GM23338 (cell line): ENCODE data around the gene FRMPD1. TPM values are rescaled to one million over a fixed set of nuclear protein-coding genes. Genes with fewer than 3 reads are reported as not detected.

ENCODE experiments used
- ATAC-seq: fragments of 200-7000 bp; cut with Tn5 transposase; 3 replicates; pipeline ENCODE4 v1.9.1; 2020
- DNase-seq: peaks from one replicate; pipeline ENCODE4 v3.0.0-alpha.2; 2015; ENCODE audit warnings: low spot score
- H2AFZ ChIP-seq: fragments of 200-600 bp; sonication (generic); 2 replicates; pipeline ENCODE4 v1.8.0; 2016; ENCODE audit warnings: antibody characterized with exemption, mild to moderate bottlenecking, moderate library complexity
- H3F3A ChIP-seq: fragments of 200-600 bp; sonication (generic); replicated peaks from 2 replicates; pipeline ENCODE4 v1.8.0; 2017; ENCODE audit warnings: antibody characterized with exemption, mixed run types, low read depth
- H3K27ac ChIP-seq: fragments of 200-600 bp; sonication (generic); 2 replicates; pipeline ENCODE4 v1.6.1; 2016; ENCODE audit warnings: low read depth
- H3K27me3 ChIP-seq: fragments of 200-600 bp; sonication (generic); 2 replicates; pipeline ENCODE4 v1.8.0; 2016; ENCODE audit warnings: mild to moderate bottlenecking, mixed run types, moderate library complexity; ENCODE audit not compliant: insufficient read depth
- H3K36me3 ChIP-seq: fragments of 200-600 bp; sonication (generic); 2 replicates; pipeline ENCODE4 v1.8.0; 2016; ENCODE audit warnings: mild to moderate bottlenecking; ENCODE audit not compliant: insufficient read depth
- H3K4me1 ChIP-seq: fragments of 200-600 bp; sonication (generic); 2 replicates; pipeline ENCODE4 v1.8.0; 2016; ENCODE audit warnings: mild to moderate bottlenecking, moderate library complexity; ENCODE audit not compliant: insufficient read depth
- H3K4me2 ChIP-seq: fragments of 200-600 bp; sonication (generic); 2 replicates; pipeline ENCODE4 v1.7.1; 2017; ENCODE audit warnings: mixed run types
- H3K4me3 ChIP-seq: fragments of 200-600 bp; sonication (generic); 2 replicates; pipeline ENCODE4 v1.6.1; 2016; ENCODE audit warnings: mixed run types
- H3K79me2 ChIP-seq: fragments of 200-600 bp; sonication (generic); replicated peaks from 2 replicates; pipeline ENCODE4 v1.8.0; 2017; ENCODE audit warnings: mild to moderate bottlenecking; ENCODE audit not compliant: insufficient read depth
- H3K9me2 ChIP-seq: fragments of 200-600 bp; sonication (generic); 2 replicates; pipeline ENCODE4 v1.8.0; 2017; ENCODE audit not compliant: insufficient read depth
- H4K20me1 ChIP-seq: fragments of 200-600 bp; sonication (generic); replicated peaks from 2 replicates; pipeline ENCODE4 v1.8.0; 2017; ENCODE audit warnings: mild to moderate bottlenecking; ENCODE audit not compliant: insufficient read depth
- H3K27ac Mint-ChIP-seq: 2 replicates; pipeline ENCODE4 v1.8.0; 2020; ENCODE audit warnings: inconsistent platforms, mild to moderate bottlenecking, moderate library complexity, mixed read lengths
- H3K27me3 Mint-ChIP-seq: 3 replicates; pipeline ENCODE4 v1.8.0; 2022; ENCODE audit warnings: low read depth, mild to moderate bottlenecking, moderate library complexity, mixed read lengths, inconsistent platforms; ENCODE audit not compliant: insufficient read depth, poor library complexity
- H3K36me3 Mint-ChIP-seq: 3 replicates; pipeline ENCODE4 v1.8.0; 2021; ENCODE audit warnings: low read depth, mild to moderate bottlenecking, inconsistent platforms, moderate library complexity, mixed read lengths
- H3K4me1 Mint-ChIP-seq: 3 replicates; pipeline ENCODE4 v1.8.0; 2020; ENCODE audit warnings: mild to moderate bottlenecking, inconsistent platforms, mixed read lengths
- H3K4me3 Mint-ChIP-seq: 3 replicates; pipeline ENCODE4 v1.8.0; 2021; ENCODE audit warnings: moderate library complexity, mild to moderate bottlenecking, inconsistent platforms, mixed read lengths
- H3K9me3 Mint-ChIP-seq: 3 replicates; pipeline ENCODE4 v1.8.0; 2020; ENCODE audit warnings: moderate library complexity, mild to moderate bottlenecking, inconsistent platforms, mixed read lengths
- EZH2phosphoT487 ChIP-seq: fragments of 200-600 bp; sonication (generic); IDR thresholded peaks from one replicate; pipeline ENCODE4 v1.8.1; 2018; ENCODE audit warnings: antibody characterized with exemption; ENCODE audit not compliant: unreplicated experiment
- NANOG ChIP-seq: IDR thresholded peaks from 2 replicates; pipeline ENCODE4 v1.6.1; 2016; ENCODE audit warnings: antibody characterized with exemption, borderline replicate concordance
- REST ChIP-seq: IDR thresholded peaks from one replicate; pipeline ENCODE4 v1.6.1; 2018; ENCODE audit warnings: antibody characterized with exemption; ENCODE audit not compliant: unreplicated experiment
- ZNF114 ChIP-seq: fragments of 250-450 bp; sonication (Bioruptor Pico); IDR thresholded peaks from 2 replicates; pipeline ENCODE4 v1.5.0; 2020; ENCODE audit warnings: mild to moderate bottlenecking, moderate library complexity
- polyA plus RNA-seq: library from polyadenylated mRNA; unstranded; fragments of >200 nt; fragmentation: Nextera tagmentation; extraction: Ambion mirVana; gene quantifications from 2 replicates; pipeline ENCODE4 v1.2.1, GENCODE V29; 2016
- total RNA-seq: library from RNA; depleted of rRNA; stranded (reverse); fragments of >200 nt; shearing (Covaris generic); gene quantifications from 2 replicates; pipeline ENCODE4 v1.2.3, GENCODE V29; 2014
- TF ChIP-seq, protein P1 (sequence below): fragments of 250-450 bp; sonication (Bioruptor Pico); IDR thresholded peaks from 2 replicates; pipeline ENCODE4 v1.5.0; 2020; ENCODE audit warnings: mild to moderate bottlenecking, moderate library complexity
- TF ChIP-seq, protein P2 (sequence below): IDR thresholded peaks from 2 replicates; pipeline ENCODE4 v1.6.1; 2016; ENCODE audit warnings: antibody characterized with exemption

FRMPD1 gene
- total and polyA plus RNA-seq, 2 experiments from 2014 or later: 0.23 to 0.63 TPM

DNA sequence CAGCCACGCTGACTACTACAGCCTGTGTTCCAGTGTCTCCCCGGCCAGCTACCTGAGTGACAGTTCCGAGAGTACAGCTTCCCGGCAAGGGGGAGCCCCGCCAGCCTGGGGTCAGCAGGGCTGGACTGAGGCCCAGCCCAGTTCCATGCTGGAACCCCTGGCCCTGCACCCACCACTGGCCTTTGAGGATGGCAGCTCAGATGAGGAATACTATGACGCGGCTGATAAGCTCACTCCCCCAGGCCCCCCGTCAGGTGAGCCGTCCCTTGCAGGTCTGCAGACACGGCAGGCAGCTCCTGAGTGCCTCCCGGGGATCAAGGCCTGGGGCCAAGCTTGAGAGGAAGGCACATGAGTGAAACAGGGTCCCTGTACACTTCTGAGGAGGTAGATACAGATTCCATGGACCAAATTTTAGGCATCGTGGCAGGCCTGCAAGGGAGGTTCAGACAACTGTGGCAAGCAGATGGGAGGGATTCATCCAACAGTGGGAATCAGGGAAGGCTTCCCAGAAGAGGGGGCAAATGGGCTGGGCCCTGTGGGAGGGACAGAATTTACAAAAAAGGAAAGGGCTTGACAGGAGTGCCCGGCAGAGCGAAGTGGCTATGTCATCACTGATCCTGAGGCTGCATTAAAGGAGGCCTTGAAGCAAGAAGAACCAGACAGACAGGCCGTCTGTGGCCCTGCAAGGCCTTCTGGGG lies 90.0 kb downstream of the FRMPD1 start (continued):
- TF ChIP-seq, protein P1, sequence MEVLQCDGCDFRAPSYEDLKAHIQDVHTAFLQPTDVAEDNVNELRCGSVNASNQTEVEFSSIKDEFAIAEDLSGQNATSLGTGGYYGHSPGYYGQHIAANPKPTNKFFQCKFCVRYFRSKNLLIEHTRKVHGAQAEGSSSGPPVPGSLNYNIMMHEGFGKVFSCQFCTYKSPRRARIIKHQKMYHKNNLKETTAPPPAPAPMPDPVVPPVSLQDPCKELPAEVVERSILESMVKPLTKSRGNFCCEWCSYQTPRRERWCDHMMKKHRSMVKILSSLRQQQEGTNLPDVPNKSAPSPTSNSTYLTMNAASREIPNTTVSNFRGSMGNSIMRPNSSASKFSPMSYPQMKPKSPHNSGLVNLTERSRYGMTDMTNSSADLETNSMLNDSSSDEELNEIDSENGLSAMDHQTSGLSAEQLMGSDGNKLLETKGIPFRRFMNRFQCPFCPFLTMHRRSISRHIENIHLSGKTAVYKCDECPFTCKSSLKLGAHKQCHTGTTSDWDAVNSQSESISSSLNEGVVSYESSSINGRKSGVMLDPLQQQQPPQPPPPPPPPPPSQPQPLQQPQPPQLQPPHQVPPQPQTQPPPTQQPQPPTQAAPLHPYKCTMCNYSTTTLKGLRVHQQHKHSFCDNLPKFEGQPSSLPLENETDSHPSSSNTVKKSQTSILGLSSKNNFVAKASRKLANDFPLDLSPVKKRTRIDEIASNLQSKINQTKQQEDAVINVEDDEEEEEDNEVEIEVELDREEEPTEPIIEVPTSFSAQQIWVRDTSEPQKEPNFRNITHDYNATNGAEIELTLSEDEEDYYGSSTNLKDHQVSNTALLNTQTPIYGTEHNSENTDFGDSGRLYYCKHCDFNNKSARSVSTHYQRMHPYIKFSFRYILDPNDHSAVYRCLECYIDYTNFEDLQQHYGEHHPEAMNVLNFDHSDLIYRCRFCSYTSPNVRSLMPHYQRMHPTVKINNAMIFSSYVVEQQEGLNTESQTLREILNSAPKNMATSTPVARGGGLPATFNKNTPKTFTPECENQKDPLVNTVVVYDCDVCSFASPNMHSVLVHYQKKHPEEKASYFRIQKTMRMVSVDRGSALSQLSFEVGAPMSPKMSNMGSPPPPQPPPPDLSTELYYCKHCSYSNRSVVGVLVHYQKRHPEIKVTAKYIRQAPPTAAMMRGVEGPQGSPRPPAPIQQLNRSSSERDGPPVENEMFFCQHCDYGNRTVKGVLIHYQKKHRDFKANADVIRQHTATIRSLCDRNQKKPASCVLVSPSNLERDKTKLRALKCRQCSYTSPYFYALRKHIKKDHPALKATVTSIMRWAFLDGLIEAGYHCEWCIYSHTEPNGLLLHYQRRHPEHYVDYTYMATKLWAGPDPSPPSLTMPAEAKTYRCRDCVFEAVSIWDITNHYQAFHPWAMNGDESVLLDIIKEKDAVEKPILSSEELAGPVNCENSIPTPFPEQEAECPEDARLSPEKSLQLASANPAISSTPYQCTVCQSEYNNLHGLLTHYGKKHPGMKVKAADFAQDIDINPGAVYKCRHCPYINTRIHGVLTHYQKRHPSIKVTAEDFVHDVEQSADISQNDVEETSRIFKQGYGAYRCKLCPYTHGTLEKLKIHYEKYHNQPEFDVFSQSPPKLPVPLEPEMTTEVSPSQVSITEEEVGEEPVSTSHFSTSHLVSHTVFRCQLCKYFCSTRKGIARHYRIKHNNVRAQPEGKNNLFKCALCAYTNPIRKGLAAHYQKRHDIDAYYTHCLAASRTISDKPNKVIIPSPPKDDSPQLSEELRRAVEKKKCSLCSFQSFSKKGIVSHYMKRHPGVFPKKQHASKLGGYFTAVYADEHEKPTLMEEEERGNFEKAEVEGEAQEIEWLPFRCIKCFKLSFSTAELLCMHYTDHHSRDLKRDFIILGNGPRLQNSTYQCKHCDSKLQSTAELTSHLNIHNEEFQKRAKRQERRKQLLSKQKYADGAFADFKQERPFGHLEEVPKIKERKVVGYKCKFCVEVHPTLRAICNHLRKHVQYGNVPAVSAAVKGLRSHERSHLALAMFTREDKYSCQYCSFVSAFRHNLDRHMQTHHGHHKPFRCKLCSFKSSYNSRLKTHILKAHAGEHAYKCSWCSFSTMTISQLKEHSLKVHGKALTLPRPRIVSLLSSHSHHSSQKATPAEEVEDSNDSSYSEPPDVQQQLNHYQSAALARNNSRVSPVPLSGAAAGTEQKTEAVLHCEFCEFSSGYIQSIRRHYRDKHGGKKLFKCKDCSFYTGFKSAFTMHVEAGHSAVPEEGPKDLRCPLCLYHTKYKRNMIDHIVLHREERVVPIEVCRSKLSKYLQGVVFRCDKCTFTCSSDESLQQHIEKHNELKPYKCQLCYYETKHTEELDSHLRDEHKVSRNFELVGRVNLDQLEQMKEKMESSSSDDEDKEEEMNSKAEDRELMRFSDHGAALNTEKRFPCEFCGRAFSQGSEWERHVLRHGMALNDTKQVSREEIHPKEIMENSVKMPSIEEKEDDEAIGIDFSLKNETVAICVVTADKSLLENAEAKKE (CRISPR knock-in tag): no peak

- H3K27ac Mint-ChIP-seq: no peak overlapping the region
- Histone ChIP-seq H3K4me1 (no peaks in the 10 kb centered on the region), H3K9me2 (no peaks in the 10 kb centered on the region), H3K27ac (no peak overlapping the region), H3K4me2 (no peak overlapping the region), H3K4me3 (no peak overlapping the region), H3K36me3 (no peaks in the 10 kb centered on the region), H3F3A (no peaks in the 10 kb centered on the region), H3K79me2 (no peaks in the 10 kb centered on the region), H2AFZ (no peak overlapping the region), H4K20me1 (no peaks in the 10 kb centered on the region), H3K27me3 (no peaks in the 10 kb centered on the region)
- no peaks in the 10 kb centered on the region for H3K36me3 Mint-ChIP-seq
- peaks cover 1% of the 10 kb centered on the region for H3K27me3 Mint-ChIP-seq
- no peaks in the 10 kb centered on the region for H3K9me3 Mint-ChIP-seq
- no peak for DNase-seq
- peaks cover 4% of the 10 kb centered on the region; the same call in 1 of the 3 replicates for H3K4me1 Mint-ChIP-seq
- TF ChIP-seq ZNF114 (CRISPR knock-in tag) (no peak), REST (no peak), NANOG (no peak), EZH2phosphoT487 (no peak)
- TF ChIP-seq, protein P2, sequence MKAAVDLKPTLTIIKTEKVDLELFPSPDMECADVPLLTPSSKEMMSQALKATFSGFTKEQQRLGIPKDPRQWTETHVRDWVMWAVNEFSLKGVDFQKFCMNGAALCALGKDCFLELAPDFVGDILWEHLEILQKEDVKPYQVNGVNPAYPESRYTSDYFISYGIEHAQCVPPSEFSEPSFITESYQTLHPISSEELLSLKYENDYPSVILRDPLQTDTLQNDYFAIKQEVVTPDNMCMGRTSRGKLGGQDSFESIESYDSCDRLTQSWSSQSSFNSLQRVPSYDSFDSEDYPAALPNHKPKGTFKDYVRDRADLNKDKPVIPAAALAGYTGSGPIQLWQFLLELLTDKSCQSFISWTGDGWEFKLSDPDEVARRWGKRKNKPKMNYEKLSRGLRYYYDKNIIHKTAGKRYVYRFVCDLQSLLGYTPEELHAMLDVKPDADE: no peak
- no peak for ATAC-seq
- H3K4me3 Mint-ChIP-seq: no peak overlapping the region
Observed at GRCh38 chr9:37745970-37746369, 95.2 kb downstream of the FRMPD1 start.
